ENCODE data around the gene ARHGAP33. TPM values are rescaled to one million over a fixed set of nuclear protein-coding genes. Genes with fewer than 3 reads are reported as not detected.

ARHGAP33 gene
- total and polyA plus RNA-seq, 10 of the 15 experiments (the other 5 are each of a cell fraction or from before 2014, with no cell fraction given), result 0.05 to 22.9 (median 2.3) TPM; not detected in 1

DNA sequence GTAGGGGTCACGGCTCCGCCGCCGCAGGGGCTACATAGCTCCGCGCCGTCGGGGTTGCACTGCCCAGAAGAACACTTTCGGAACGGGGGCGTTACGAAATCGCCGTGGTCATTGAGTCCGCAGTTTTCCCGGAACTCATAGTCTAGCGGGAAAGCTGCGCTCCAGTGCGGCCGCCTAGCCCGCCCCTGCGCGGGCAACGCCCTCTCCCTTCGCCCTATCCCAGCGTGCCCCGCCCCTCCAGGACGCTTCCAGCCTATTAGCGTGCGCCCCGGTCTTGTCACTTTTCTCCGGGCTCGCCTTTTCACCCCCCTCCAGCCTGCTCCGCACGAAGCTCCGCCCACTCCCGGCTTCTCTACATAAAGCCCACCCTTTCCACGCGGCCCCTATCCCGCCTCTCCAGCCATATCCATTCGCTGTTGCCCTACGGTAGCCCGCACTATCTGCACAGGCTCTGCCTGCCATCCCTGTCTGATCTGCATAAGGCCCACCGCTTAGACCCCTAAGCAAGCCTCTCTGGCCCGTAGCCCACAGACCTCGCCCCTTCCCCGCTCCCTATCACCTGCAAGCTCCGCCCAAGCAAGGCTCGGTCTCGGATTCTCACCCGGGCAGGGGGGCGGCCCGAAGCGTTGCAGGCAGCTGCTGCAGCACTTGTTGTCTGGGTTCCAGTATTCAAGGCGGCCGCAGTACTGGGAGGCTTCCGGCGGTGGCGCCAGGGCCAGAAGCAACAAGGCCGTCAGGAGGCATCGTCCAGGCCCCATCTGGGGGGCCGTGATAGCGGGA, 34.8 kb upstream of the ARHGAP33 start (continued):
- TF ChIP-seq NFYB (IDR thresholded peaks at IDR 0.05; ENCODE audit: insufficient read depth, low read depth, low read length) (peak; percentile 74; the same call in 1 of the 2 replicates), SIN3A (IDR thresholded peaks at IDR 0.05; ENCODE audit: low read depth, low read length) (peak; percentile 35; the same call in 1 of the 2 replicates), POLR2AphosphoS2 (IDR thresholded peaks at IDR 0.05; ENCODE audit: low read depth, low read length) (peak; percentile 85; the same call in 1 of the 2 replicates), IKZF2 (IDR thresholded peaks at IDR 0.05) (peak in 1 of 2 experiments; percentile 17; a peak in 2 of 4 replicates), HCFC1 (IDR thresholded peaks at IDR 0.05; ENCODE audit: low read length) (no peak), TBL1XR1 (IDR thresholded peaks at IDR 0.05; ENCODE audit: low read depth, low read length) (no peak), WRNIP1 (IDR thresholded peaks at IDR 0.05; ENCODE audit: borderline replicate concordance, low read depth, low read length) (no peak), RELA (IDR thresholded peaks at IDR 0.05; ENCODE audit: borderline replicate concordance, partially characterized antibody) (no peak), NFXL1 (IDR thresholded peaks at IDR 0.05; ENCODE audit: borderline replicate concordance) (no peak), RBBP5 (conservative IDR thresholded peaks at IDR 0.05) (no peak)
- TF ChIP-seq, protein P1, sequence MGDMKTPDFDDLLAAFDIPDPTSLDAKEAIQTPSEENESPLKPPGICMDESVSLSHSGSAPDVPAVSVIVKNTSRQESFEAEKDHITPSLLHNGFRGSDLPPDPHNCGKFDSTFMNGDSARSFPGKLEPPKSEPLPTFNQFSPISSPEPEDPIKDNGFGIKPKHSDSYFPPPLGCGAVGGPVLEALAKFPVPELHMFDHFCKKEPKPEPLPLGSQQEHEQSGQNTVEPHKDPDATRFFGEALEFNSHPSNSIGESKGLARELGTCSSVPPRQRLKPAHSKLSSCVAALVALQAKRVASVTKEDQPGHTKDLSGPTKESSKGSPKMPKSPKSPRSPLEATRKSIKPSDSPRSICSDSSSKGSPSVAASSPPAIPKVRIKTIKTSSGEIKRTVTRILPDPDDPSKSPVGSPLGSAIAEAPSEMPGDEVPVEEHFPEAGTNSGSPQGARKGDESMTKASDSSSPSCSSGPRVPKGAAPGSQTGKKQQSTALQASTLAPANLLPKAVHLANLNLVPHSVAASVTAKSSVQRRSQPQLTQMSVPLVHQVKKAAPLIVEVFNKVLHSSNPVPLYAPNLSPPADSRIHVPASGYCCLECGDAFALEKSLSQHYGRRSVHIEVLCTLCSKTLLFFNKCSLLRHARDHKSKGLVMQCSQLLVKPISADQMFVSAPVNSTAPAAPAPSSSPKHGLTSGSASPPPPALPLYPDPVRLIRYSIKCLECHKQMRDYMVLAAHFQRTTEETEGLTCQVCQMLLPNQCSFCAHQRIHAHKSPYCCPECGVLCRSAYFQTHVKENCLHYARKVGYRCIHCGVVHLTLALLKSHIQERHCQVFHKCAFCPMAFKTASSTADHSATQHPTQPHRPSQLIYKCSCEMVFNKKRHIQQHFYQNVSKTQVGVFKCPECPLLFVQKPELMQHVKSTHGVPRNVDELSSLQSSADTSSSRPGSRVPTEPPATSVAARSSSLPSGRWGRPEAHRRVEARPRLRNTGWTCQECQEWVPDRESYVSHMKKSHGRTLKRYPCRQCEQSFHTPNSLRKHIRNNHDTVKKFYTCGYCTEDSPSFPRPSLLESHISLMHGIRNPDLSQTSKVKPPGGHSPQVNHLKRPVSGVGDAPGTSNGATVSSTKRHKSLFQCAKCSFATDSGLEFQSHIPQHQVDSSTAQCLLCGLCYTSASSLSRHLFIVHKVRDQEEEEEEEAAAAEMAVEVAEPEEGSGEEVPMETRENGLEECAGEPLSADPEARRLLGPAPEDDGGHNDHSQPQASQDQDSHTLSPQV (IDR thresholded peaks at IDR 0.05), result no peak
- TF ChIP-seq, protein P2, sequence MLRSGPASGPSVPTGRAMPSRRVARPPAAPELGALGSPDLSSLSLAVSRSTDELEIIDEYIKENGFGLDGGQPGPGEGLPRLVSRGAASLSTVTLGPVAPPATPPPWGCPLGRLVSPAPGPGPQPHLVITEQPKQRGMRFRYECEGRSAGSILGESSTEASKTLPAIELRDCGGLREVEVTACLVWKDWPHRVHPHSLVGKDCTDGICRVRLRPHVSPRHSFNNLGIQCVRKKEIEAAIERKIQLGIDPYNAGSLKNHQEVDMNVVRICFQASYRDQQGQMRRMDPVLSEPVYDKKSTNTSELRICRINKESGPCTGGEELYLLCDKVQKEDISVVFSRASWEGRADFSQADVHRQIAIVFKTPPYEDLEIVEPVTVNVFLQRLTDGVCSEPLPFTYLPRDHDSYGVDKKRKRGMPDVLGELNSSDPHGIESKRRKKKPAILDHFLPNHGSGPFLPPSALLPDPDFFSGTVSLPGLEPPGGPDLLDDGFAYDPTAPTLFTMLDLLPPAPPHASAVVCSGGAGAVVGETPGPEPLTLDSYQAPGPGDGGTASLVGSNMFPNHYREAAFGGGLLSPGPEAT (IDR thresholded peaks at IDR 0.05; ENCODE audit: low read depth), result peak; percentile 70
- TF ChIP-seq, protein P3, sequence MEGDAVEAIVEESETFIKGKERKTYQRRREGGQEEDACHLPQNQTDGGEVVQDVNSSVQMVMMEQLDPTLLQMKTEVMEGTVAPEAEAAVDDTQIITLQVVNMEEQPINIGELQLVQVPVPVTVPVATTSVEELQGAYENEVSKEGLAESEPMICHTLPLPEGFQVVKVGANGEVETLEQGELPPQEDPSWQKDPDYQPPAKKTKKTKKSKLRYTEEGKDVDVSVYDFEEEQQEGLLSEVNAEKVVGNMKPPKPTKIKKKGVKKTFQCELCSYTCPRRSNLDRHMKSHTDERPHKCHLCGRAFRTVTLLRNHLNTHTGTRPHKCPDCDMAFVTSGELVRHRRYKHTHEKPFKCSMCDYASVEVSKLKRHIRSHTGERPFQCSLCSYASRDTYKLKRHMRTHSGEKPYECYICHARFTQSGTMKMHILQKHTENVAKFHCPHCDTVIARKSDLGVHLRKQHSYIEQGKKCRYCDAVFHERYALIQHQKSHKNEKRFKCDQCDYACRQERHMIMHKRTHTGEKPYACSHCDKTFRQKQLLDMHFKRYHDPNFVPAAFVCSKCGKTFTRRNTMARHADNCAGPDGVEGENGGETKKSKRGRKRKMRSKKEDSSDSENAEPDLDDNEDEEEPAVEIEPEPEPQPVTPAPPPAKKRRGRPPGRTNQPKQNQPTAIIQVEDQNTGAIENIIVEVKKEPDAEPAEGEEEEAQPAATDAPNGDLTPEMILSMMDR (IDR thresholded peaks at IDR 0.05 in 2 of 3, conservative IDR thresholded peaks at IDR 0.05 in 1 of 3; ENCODE audit: control insufficient read depth in 2 of 3, extremely low read depth in 1 of 3, insufficient read depth in 1 of 3, low read depth in 3 of 3, low read length in 3 of 3), result peak in 2 of 3 experiments; percentile 24 to 30; a peak in 4 of 6 replicates
- TF ChIP-seq, protein P4, sequence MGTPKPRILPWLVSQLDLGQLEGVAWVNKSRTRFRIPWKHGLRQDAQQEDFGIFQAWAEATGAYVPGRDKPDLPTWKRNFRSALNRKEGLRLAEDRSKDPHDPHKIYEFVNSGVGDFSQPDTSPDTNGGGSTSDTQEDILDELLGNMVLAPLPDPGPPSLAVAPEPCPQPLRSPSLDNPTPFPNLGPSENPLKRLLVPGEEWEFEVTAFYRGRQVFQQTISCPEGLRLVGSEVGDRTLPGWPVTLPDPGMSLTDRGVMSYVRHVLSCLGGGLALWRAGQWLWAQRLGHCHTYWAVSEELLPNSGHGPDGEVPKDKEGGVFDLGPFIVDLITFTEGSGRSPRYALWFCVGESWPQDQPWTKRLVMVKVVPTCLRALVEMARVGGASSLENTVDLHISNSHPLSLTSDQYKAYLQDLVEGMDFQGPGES (IDR thresholded peaks at IDR 0.05), result peak; percentile 7; the same call in 1 of the 2 replicates
- TF ChIP-seq, protein P5, sequence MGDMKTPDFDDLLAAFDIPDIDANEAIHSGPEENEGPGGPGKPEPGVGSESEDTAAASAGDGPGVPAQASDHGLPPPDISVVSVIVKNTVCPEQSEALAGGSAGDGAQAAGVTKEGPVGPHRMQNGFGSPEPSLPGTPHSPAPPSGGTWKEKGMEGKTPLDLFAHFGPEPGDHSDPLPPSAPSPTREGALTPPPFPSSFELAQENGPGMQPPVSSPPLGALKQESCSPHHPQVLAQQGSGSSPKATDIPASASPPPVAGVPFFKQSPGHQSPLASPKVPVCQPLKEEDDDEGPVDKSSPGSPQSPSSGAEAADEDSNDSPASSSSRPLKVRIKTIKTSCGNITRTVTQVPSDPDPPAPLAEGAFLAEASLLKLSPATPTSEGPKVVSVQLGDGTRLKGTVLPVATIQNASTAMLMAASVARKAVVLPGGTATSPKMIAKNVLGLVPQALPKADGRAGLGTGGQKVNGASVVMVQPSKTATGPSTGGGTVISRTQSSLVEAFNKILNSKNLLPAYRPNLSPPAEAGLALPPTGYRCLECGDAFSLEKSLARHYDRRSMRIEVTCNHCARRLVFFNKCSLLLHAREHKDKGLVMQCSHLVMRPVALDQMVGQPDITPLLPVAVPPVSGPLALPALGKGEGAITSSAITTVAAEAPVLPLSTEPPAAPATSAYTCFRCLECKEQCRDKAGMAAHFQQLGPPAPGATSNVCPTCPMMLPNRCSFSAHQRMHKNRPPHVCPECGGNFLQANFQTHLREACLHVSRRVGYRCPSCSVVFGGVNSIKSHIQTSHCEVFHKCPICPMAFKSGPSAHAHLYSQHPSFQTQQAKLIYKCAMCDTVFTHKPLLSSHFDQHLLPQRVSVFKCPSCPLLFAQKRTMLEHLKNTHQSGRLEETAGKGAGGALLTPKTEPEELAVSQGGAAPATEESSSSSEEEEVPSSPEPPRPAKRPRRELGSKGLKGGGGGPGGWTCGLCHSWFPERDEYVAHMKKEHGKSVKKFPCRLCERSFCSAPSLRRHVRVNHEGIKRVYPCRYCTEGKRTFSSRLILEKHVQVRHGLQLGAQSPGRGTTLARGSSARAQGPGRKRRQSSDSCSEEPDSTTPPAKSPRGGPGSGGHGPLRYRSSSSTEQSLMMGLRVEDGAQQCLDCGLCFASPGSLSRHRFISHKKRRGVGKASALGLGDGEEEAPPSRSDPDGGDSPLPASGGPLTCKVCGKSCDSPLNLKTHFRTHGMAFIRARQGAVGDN (IDR thresholded peaks at IDR 0.05), result no peak
